Spleen (tissue), 7 donors: Measurements from ENCODE around the gene ARPC5.

Source experiments
- POLR2A ChIP-seq, 3 donors: fragments of 450-650 bp; IDR thresholded peaks; one replicate each; pipeline ENCODE4 v1.5.1; 2017; ENCODE audit warnings: antibody characterized with exemption in 3 of 3, mild to moderate bottlenecking in 1 of 3
- POLR2AphosphoS5 ChIP-seq, 3 donors: sonication (generic); formaldehyde crosslinking; IDR thresholded peaks; one replicate each; pipeline ENCODE4 v1.5.1; 2017; ENCODE audit warnings: antibody characterized with exemption in 3 of 3
- TF ChIP-seq, protein P1 (sequence below), 11 experiments: fragments of 200-600 bp in 7 of 11; fragments of 450-650 bp in 4 of 11; sonication (generic) in 4 of 11; IDR thresholded peaks in 8 of 11; conservative IDR thresholded peaks in 3 of 11; 1 replicate in 7 of 11; 2 replicates in 4 of 11; pipeline versions ENCODE4 v1.4.0 to v1.8.0; 2016 to 2021; ENCODE audit warnings: antibody characterized with exemption in 11 of 11, inconsistent platforms in 4 of 11, mild to moderate bottlenecking in 1 of 11
- donor health status: DM: no; HTN: no; CAD: no; lungs with moderate emphysema.
- donor health status: DM: no; HTN: no; CAD: no.
- donor health status: DM: no; HTN: no; CAD: no.

DNA sequence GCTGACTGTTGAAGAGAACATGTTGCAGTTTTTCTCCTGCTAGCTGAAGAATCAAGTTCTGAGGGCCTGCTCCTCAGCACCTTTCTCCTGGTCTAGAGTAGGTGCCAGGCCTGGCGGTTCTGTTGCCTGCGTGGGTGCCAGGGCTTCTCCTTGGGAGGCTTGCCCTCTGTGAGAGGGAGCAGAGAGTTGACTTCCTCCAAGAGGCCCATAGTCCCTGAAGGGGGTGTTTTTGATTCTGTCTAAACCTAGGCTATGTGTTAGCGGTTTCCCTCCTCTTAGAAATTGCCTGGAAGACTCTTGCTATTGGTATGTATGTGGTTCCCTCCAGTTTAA is 17.8 kb upstream of the ARPC5 start:
- TF ChIP-seq POLR2A (IDR thresholded peaks at IDR 0.05), result no peak
- TF ChIP-seq, protein P1, sequence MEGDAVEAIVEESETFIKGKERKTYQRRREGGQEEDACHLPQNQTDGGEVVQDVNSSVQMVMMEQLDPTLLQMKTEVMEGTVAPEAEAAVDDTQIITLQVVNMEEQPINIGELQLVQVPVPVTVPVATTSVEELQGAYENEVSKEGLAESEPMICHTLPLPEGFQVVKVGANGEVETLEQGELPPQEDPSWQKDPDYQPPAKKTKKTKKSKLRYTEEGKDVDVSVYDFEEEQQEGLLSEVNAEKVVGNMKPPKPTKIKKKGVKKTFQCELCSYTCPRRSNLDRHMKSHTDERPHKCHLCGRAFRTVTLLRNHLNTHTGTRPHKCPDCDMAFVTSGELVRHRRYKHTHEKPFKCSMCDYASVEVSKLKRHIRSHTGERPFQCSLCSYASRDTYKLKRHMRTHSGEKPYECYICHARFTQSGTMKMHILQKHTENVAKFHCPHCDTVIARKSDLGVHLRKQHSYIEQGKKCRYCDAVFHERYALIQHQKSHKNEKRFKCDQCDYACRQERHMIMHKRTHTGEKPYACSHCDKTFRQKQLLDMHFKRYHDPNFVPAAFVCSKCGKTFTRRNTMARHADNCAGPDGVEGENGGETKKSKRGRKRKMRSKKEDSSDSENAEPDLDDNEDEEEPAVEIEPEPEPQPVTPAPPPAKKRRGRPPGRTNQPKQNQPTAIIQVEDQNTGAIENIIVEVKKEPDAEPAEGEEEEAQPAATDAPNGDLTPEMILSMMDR (IDR thresholded peaks at IDR 0.05 in 8 of 11, conservative IDR thresholded peaks at IDR 0.05 in 3 of 11), result no peak
- no peak for TF ChIP-seq POLR2AphosphoS5 (IDR thresholded peaks at IDR 0.05)
